Suprapubic skin (tissue), 3 donors: ENCODE data around the gene MIER1.

ENCODE experiments used
- POLR2A ChIP-seq, 2 donors: fragments of 450-650 bp; IDR thresholded peaks; one replicate each; pipeline ENCODE4 v1.6.1; 2017; ENCODE audit warnings: antibody characterized with exemption in 2 of 2, mild to moderate bottlenecking in 2 of 2, moderate library complexity in 2 of 2
- TF ChIP-seq, protein P1 (sequence below), 2 donors: fragments of 200-600 bp in 1 of 2; fragments of 450-650 bp in 1 of 2; sonication (generic) in 1 of 2; IDR thresholded peaks; one replicate each; pipeline ENCODE4 v1.5.1; 2016 to 2019; ENCODE audit warnings: antibody characterized with exemption in 2 of 2, mild to moderate bottlenecking in 1 of 2, moderate library complexity in 1 of 2

DNA sequence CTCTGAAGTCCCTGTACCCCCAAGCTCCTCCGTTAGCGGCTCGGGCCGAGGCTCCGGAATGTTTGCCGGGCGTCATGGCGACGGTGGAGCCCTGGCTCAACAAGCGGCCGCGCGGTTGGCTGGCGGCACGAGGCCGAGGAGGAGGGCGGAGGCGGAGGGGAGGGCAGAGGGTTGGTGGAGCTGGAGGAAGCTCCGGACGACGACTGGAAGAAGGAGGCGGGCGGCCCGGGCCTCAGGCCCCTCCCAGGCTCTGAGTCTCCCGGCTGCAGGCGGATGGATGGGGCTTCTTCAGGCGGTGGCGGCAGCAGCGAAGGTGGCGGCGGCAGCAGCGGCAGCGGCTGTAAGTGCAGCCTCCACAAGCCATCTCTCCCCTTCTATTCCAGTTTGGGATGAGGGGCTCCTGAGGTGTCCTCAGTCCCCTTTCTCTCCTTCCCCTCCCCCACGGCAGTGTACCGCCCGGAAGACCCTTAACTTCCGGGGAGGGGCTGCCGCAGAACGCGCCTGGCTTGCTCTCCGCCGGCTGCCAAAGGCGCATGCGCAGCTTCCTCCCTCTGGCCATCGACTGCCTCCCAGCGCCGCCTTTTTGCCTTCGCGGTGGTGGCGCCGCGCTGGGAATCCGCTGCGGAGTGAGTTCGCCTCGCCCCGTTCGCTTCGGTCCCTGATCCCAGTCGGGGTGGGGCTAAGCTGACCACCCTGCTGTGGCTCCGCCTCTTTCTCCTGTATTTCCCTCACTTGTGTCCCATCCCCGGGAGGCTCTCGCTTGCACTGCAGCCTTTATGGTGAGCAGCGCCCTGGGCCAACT is at the start of gene MIER1, which contains the start of gene DNAI4:
- TF ChIP-seq POLR2A (IDR thresholded peaks at IDR 0.05) = peak in 1 of 2 donors; percentile 37
- TF ChIP-seq, protein P1, sequence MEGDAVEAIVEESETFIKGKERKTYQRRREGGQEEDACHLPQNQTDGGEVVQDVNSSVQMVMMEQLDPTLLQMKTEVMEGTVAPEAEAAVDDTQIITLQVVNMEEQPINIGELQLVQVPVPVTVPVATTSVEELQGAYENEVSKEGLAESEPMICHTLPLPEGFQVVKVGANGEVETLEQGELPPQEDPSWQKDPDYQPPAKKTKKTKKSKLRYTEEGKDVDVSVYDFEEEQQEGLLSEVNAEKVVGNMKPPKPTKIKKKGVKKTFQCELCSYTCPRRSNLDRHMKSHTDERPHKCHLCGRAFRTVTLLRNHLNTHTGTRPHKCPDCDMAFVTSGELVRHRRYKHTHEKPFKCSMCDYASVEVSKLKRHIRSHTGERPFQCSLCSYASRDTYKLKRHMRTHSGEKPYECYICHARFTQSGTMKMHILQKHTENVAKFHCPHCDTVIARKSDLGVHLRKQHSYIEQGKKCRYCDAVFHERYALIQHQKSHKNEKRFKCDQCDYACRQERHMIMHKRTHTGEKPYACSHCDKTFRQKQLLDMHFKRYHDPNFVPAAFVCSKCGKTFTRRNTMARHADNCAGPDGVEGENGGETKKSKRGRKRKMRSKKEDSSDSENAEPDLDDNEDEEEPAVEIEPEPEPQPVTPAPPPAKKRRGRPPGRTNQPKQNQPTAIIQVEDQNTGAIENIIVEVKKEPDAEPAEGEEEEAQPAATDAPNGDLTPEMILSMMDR (IDR thresholded peaks at IDR 0.05) = no peak
